Measurements from ENCODE around the gene UNC5C. TPM values are rescaled to one million over a fixed set of nuclear protein-coding genes. Genes with fewer than 3 reads are reported as not detected.

Gene UNC5C
- total and polyA plus RNA-seq, 2 of the 4 experiments (the other 2 are of a cell fraction), result under 0.01 TPM

DNA sequence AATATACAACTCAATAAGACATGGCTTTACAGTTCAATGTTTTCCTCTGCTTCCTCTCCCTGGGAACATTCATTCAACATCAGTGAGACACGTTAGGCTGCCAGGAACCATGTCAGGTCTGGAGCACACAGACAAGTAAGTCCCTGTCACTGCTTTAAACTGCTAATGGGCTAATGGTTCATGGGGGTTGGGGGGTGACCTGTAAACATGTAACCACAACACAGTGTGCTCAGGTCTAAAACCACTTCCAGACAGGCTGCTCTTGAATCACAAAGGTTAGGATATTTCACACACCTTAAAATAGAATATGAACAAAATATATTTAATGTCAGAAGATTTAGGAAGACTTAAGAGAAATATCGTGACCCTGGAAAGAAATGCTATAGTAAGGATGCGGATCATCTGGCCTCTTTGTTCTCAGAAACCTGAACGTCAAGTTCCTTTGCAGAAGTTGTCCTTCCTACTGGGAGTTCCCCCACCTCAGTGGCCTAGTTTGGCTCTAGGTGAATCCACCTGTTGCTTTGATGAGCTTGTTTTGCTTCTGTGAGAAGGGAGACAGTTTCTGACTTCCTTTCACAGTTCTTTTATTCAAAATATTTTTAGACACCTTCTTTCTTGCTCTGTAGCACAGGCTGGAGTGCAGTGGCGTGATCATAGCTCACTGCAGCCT is 359.9 kb downstream of the UNC5C start:
- no CpG with 5 or more reads among the region's 5 CpGs for WGBS, 2 experiments (ENCODE audit: extremely low coverage in 2 of 2, insufficient read length in 1 of 2)
- Histone ChIP-seq H2BK20ac (ENCODE audit: low read depth, low read length) (no peak overlapping the region), H3K79me1 (ENCODE audit: low read depth in 1 of 2, low read length in 2 of 2) (no peaks in the 10 kb centered on the region), H2AK5ac (ENCODE audit: low read depth, low read length) (no peak overlapping the region), H3K56ac (ENCODE audit: extremely low read depth, insufficient read depth, low read length) (no peak overlapping the region), H3K36me3 (ENCODE audit: control insufficient read depth, insufficient read depth, low read length) (no peaks in the 10 kb centered on the region), H4K5ac (ENCODE audit: low read depth, low read length) (no peak overlapping the region), H3K14ac (replicated peaks; ENCODE audit: low read depth, low read length) (no peak overlapping the region), H2BK120ac (ENCODE audit: low read depth, low read length) (no peak overlapping the region), H3K27me3 (ENCODE audit: control insufficient read depth, insufficient read depth, low read length) (peaks cover 2% of the 10 kb centered on the region; the same call in 1 of the 2 replicates), H2AFZ (replicated peaks; ENCODE audit: low read length, poor library complexity) (no peak overlapping the region), H3K4me1 (ENCODE audit: control insufficient read depth, insufficient read depth, low read length) (no peaks in the 10 kb centered on the region), H2BK5ac (ENCODE audit: low read depth, low read length, poor library complexity, severe bottlenecking) (no peak overlapping the region), H2AK9ac (replicated peaks; ENCODE audit: low read depth, low read length, poor library complexity) (no peak overlapping the region), H3K9ac (ENCODE audit: low read depth, low read length) (no peak overlapping the region), H3K4me3 (ENCODE audit: insufficient read depth, low read depth, low read length) (no peak overlapping the region), H3K18ac (ENCODE audit: low read depth, low read length) (no peak overlapping the region), H4K20me1 (ENCODE audit: insufficient read depth, low read length) (no peaks in the 10 kb centered on the region), H3K9me1 (ENCODE audit: insufficient read depth, low read length) (no peaks in the 10 kb centered on the region), H4K91ac (ENCODE audit: insufficient read depth, low read depth, low read length) (no peak overlapping the region), H3K27ac (ENCODE audit: insufficient read depth, low read length) (no peak overlapping the region), H4K8ac (ENCODE audit: low read depth in 2 of 2, low read length in 2 of 2) (no peak overlapping the region), H2BK15ac (ENCODE audit: low read depth, low read length) (no peak overlapping the region), H3K4ac (ENCODE audit: low read depth, low read length) (no peak overlapping the region), H3K23ac (ENCODE audit: low read depth, low read length) (no peak overlapping the region), H3K4me2 (ENCODE audit: low read depth, low read length) (no peak overlapping the region), H3K9me3 (ENCODE audit: control insufficient read depth, insufficient read depth, low read length) (no peaks in the 10 kb centered on the region)
- ChIA-PET POLR2A (ENCODE audit: unreplicated experiment) (no interaction called here), CTCF (no interaction called here)
- ATAC-seq (ENCODE audit: low read depth), result no peak
- DNase-seq, result no peak
- dilution Hi-C loops (cut with HindIII; ENCODE audit: low sequenced_read_pairs, unreplicated experiment), result no loop called here
- TF ChIP-seq SMC3 (IDR thresholded peaks at IDR 0.05; ENCODE audit: low read depth, low read length), result no peak
- in situ Hi-C loops (cut with MboI; ENCODE audit: low sequenced_read_pairs), result no loop called here
- intact Hi-C loops (cut with micrococcal nuclease), result no loop called here
- BruUV-seq (replicated peaks), result no TSS peak
